Aorta (tissue), 5 donors: ENCODE data around the gene PLCB1. TPM values are rescaled to one million over a fixed set of nuclear protein-coding genes. Genes with fewer than 3 reads are reported as not detected.

Experiments used
- ATAC-seq: fragments of 200-7000 bp; cut with Tn5 transposase; one replicate; pipeline ENCODE4 v1.9.1; 2022; ENCODE audit warnings: moderate library complexity; ENCODE audit not compliant: low FRiP score
- DNase-seq, 2 donors: peaks; one replicate each; pipeline ENCODE4 v3.0.0-alpha.2; 2020
- H3K27ac ChIP-seq, 2 donors: one replicate each; pipeline ENCODE4 v1.5.1; 2013; ENCODE audit warnings: low read length in 2 of 2, mild to moderate bottlenecking in 2 of 2, moderate library complexity in 2 of 2, control low read depth in 1 of 2, inconsistent platforms in 1 of 2, low read depth in 1 of 2
- H3K27me3 ChIP-seq, 2 donors: one replicate each; pipeline ENCODE4 v1.6.1; 2013; ENCODE audit warnings: control low read depth in 1 of 2, low read length in 1 of 2, mild to moderate bottlenecking in 1 of 2, moderate library complexity in 1 of 2; ENCODE audit not compliant: insufficient read depth in 2 of 2, control insufficient read depth in 1 of 2
- H3K36me3 ChIP-seq, 2 donors: one replicate each; pipeline ENCODE4 v1.6.1; 2013; ENCODE audit warnings: control low read depth in 1 of 2, low read length in 1 of 2, mild to moderate bottlenecking in 1 of 2; ENCODE audit not compliant: insufficient read depth in 2 of 2, control insufficient read depth in 1 of 2
- H3K4me1 ChIP-seq, 2 donors: one replicate each; pipeline ENCODE4 v1.6.1; 2013; ENCODE audit warnings: low read length in 2 of 2, control low read depth in 1 of 2, mild to moderate bottlenecking in 1 of 2, moderate library complexity in 1 of 2; ENCODE audit not compliant: insufficient read depth in 2 of 2, control insufficient read depth in 1 of 2
- H3K4me3 ChIP-seq, 2 donors: one replicate each; pipeline ENCODE4 v1.5.1; 2013; ENCODE audit warnings: low read length in 2 of 2, control low read depth in 1 of 2, mild to moderate bottlenecking in 1 of 2
- H3K9me3 ChIP-seq: one replicate; pipeline ENCODE4 v1.6.1; 2013; ENCODE audit warnings: mild to moderate bottlenecking, low read length; ENCODE audit not compliant: control insufficient read depth
- WGBS, 2 donors: extraction: QIAGEN DNeasy Blood & Tissue Kit; methylation state at CpG; one replicate each; pipeline ENCODE4 v1.1.7; 2013; 5-methylcytosine and 5-hydroxymethylcytosine counted together
- intact Hi-C, 2 donors: fragments of 100-400 bp; cut with DNase I; formaldehyde crosslinking; loops; one replicate each; pipeline versions ENCODE4 v1.14.2 to v1.15.0; 2022
- polyA plus RNA-seq, 2 donors: library from polyadenylated mRNA; stranded (reverse); fragments of 200-250 nt; gene quantifications; one replicate each; pipeline ENCODE4 v1.2.3, GENCODE V29; 2013
- total RNA-seq, 2 donors: library from RNA; stranded (reverse); fragmentation: NEBNext Ultra II Directional; extraction: Animal tissue kit (Norgen Biotek cat#: 25700); gene quantifications; one replicate each; pipeline ENCODE4 v1.2.1, GENCODE V29; 2021
- donor health status: healthy with polysubstance abuse.
- donor health status: Bipolar disorder and iron deficiency.
- donor health status: DM: no; HTN: no; CAD: no.
- donor health status: DM: no; HTN: no; CAD: no.
- donor health status: DM: yes; HTN: yes; CAD: no.

Gene PLCB1
- total and polyA plus RNA-seq, 4 donors = 1.4 to 35.0 (median 6.6) TPM

DNA sequence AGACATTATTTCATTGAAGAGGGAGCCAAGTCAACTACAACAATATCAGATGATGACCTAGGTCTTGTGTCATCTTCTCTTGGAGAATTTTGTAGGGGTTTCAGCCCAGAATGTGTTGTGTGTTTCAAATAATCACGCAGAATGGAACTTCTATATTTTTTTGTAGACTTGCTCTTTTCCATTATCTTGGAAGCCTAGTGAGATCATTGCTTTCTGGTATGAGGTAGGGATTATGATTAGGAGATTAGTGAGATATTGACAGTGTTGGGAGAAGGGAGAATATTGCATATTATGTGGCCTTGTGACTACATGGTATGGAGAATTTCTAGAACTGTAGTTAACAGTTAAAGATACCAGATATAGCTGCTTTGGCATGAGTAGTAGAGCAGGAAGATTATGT, 513.3 kb downstream of the PLCB1 start:
- DNase-seq = no peak
- 92 to 99% methylated on average over 1 of the region's 1 CpG for WGBS, 2 donors
- H3K4me1 ChIP-seq = no peaks in the 10 kb centered on the region
- H3K9me3 ChIP-seq = no peaks in the 10 kb centered on the region
- H3K36me3 ChIP-seq = no peaks in the 10 kb centered on the region
- H3K4me3 ChIP-seq = no peak overlapping the region
- H3K27ac ChIP-seq = no peak overlapping the region
- no peak for ATAC-seq
- intact Hi-C loops = no loop called here
- no peaks in the 10 kb centered on the region for H3K27me3 ChIP-seq

DNA sequence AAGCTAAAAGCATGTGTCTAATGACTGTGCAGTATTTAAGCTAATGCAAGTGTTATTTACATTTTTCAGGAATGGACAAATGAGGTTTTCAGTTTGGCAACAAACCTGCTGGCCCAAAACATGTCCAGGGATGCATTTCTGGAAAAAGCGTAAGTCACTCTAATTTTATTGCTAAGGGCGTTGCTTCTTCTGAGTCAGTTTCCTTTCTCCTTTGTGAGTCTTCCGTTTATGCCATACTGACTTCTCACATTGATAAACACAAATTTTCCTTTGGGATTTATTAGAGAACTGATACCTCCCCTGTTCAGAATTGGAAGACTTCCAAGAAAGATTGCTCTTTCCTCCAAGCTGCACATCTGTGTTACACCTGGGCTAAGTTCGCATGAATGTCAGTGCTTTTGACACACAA, 514.0 kb downstream of the PLCB1 start:
- Histone ChIP-seq H3K36me3 (no peaks in the 10 kb centered on the region), H3K9me3 (no peaks in the 10 kb centered on the region), H3K4me1 (no peaks in the 10 kb centered on the region), H3K27me3 (no peaks in the 10 kb centered on the region), H3K4me3 (no peak overlapping the region), H3K27ac (no peak overlapping the region)
- intact Hi-C loops = no loop called here
- WGBS, 2 donors = 73 to 76% methylated on average over 4 of the region's 4 CpGs
- ATAC-seq (no peak), DNase-seq (no peak)

DNA sequence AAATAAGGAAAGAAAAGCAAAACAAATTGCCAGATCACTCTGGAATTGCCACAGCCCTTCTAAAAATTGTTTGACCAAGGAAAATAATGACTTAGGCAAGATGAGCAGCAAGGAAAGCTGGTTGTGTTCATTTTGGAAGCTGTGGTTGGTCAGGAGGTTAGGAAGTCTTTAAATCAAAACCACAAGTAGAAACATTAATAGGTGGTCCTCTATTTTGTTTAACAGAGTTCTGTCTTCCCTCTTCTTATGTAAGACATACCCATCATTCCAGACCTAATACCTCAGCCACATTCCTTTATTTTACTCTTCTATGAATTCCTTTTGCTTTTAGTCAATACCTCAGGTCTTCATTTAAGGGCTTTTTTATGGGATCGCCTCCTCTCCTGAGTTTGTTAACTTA, 514.6 kb downstream of the PLCB1 start:
- WGBS, 2 donors = 90 to 94% methylated on average over 1 of the region's 1 CpG
- Histone ChIP-seq H3K4me3 (no peak overlapping the region), H3K27ac (no peak overlapping the region), H3K9me3 (no peaks in the 10 kb centered on the region), H3K27me3 (no peaks in the 10 kb centered on the region), H3K36me3 (no peaks in the 10 kb centered on the region), H3K4me1 (no peaks in the 10 kb centered on the region)
- ATAC-seq = no peak
- intact Hi-C loops = no loop called here
- no peak for DNase-seq

DNA sequence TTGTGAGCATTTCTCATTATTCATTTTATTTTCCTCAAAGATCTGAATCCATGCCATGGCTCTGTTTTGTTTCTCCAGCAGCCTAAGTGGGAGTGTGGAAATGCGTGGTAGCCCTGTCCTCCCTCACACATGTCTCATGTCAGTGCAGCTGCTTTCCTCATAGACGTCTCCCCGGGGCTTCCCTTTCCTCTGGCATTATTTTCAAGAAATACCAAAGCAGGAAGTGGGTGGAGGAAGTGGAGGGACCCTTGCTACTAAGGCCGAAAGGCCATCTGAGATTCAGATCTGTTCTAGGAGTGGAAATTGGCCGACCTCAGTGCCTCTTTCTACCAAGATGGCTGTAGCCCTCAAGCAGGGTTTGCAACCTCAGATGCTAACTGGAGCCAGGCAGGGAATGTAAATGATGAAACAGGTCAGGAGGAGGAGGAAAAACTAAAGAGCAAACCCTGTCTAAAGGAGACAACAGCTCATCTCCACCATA, 515.9 kb downstream of the PLCB1 start:
- Histone ChIP-seq H3K27ac (no peak overlapping the region), H3K27me3 (no peaks in the 10 kb centered on the region), H3K36me3 (no peaks in the 10 kb centered on the region), H3K4me3 (no peak overlapping the region), H3K9me3 (no peaks in the 10 kb centered on the region), H3K4me1 (no peaks in the 10 kb centered on the region)
- DNase-seq (peak in 1 of 2 donors; percentile 41), ATAC-seq (peak; percentile 76)
- intact Hi-C loops = no loop called here
- WGBS, 2 donors = 34 to 42% methylated on average over 5 of the region's 5 CpGs

DNA sequence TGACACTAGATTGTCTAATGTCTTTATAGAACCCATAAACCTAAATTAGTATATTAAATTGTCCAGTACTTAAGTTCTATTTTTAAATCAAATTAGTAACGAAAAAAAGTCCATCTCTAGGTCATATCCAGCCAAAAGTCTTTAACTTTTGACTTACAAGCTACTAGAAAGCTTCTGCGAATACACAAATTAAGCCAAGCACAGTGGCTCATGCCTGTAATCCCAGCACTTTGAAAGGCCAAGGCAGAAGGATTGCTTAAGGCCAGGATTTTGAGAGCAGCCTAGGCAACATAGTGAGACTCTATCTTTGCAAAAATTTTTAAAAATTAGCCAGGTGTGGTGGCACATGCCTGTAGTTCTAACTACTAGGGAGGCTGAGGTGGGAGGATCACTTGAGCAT, 516.4 kb downstream of the PLCB1 start:
- Histone ChIP-seq H3K4me1 (no peaks in the 10 kb centered on the region), H3K4me3 (no peak overlapping the region), H3K27me3 (no peaks in the 10 kb centered on the region), H3K9me3 (no peaks in the 10 kb centered on the region), H3K27ac (no peak overlapping the region), H3K36me3 (no peaks in the 10 kb centered on the region)
- WGBS, 2 donors = 92 to 93% methylated on average over 2 of the region's 2 CpGs
- ATAC-seq (no peak), DNase-seq (no peak)
- intact Hi-C loops = no loop called here

DNA sequence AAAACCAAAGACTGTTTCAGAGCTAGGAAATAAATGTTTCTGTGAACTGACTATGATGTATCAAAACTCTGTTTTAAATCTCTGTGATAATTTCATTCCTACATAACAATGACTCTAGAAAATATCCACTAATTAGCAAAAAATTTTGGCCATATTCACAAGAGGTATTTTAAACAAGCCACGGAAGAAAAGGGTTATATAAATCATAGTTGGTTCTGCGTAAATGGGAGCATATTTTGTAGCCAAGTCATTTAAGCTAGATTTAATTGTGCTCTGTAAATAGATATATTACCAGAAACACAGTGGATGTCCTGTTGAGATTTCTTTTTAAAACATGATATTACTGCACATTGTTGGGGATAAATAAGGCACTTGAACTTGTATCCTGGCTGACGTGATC, 520.3 kb downstream of the PLCB1 start:
- no peak overlapping the region for H3K4me3 ChIP-seq
- H3K27me3 ChIP-seq = no peaks in the 10 kb centered on the region
- no peak overlapping the region for H3K27ac ChIP-seq
- WGBS, 2 donors = 74 to 92% methylated on average over 3 of the region's 3 CpGs
- ATAC-seq (no peak), DNase-seq (no peak)
- H3K36me3 ChIP-seq = no peaks in the 10 kb centered on the region
- H3K9me3 ChIP-seq = no peaks in the 10 kb centered on the region
- no peaks in the 10 kb centered on the region for H3K4me1 ChIP-seq
- intact Hi-C loops = no loop called here

DNA sequence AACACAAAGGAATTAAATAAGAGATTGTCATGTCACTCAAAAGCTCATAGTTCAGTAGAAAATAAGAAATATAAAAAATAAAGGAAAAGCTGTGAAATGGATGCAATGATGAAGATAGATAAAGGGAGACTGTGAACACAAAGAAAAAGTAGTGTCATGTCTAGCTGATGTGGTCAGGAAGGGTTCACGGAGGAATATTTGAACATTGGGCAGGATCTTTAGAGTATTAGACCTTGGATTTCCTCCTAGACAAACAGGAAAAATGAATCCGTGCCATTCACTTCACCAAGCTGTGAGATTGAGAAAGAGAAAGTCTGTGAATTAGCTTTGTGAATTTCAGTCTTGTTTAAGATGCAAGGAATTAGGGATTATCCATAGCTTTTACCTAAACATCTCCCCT, 522.4 kb downstream of the PLCB1 start:
- Histone ChIP-seq H3K27ac (no peak overlapping the region), H3K4me1 (no peaks in the 10 kb centered on the region), H3K4me3 (no peak overlapping the region), H3K36me3 (no peaks in the 10 kb centered on the region), H3K9me3 (no peaks in the 10 kb centered on the region), H3K27me3 (no peaks in the 10 kb centered on the region)
- WGBS, 2 donors = 18 to 20% methylated on average over 2 of the region's 2 CpGs
- ATAC-seq (no peak), DNase-seq (no peak)
- intact Hi-C loops = no loop called here

DNA sequence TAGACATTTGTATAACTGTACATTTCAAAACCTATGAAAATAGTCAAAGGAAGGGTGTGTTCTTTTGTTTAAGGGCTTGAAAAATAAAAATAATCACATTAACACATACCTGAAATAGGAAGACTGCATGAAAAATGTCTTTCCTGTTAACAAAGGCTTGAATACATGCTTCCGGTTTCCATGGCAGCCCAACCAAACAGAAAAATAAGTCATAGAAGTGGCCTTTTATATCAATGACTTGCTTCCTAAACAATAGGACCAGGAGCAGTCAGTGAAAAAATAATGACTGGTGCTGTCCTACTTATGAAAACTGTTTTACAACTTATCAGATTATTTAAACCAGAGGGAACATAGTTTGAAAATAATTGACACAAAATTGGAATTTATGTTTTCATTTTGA, 524.3 kb downstream of the PLCB1 start:
- ATAC-seq (no peak), DNase-seq (no peak)
- H3K36me3 ChIP-seq = no peaks in the 10 kb centered on the region
- intact Hi-C loops = no loop called here
- no peak overlapping the region for H3K4me3 ChIP-seq
- 84 to 88% methylated on average over 1 of the region's 1 CpG for WGBS, 2 donors
- no peaks in the 10 kb centered on the region for H3K9me3 ChIP-seq
- no peaks in the 10 kb centered on the region for H3K27me3 ChIP-seq
- H3K27ac ChIP-seq = no peak overlapping the region
- H3K4me1 ChIP-seq = no peaks in the 10 kb centered on the region

DNA sequence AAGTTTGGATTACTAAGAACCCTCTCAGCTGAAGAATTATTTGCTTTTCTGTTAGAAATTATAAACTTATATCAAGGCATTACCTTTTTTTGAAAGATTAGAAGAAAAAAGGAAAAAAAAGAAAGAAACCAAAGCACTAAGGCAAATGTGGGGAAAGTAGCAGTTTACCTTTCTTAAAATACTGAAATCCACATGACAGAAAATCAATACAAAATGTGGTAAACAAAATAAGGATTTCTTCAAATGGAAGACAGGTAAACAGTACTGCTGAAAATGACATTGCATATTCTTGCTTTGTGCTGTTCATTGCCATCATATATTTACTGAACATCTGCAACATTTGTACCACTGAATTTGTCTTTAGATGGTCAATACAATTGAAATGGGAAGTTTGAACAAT, 525.6 kb downstream of the PLCB1 start:
- Histone ChIP-seq H3K9me3 (no peaks in the 10 kb centered on the region), H3K36me3 (no peaks in the 10 kb centered on the region), H3K4me1 (no peaks in the 10 kb centered on the region), H3K27me3 (no peaks in the 10 kb centered on the region), H3K27ac (no peak overlapping the region), H3K4me3 (no peak overlapping the region)
- intact Hi-C loops = no loop called here
- DNase-seq (no peak), ATAC-seq (no peak)
